Suppressor macrophage treated with lipopolysaccharide for 1 hour (primary cell): Measurements from ENCODE around the gene ARPP21.

Experiments
- DNase-seq, 3 donors: peaks; one replicate each; pipeline ENCODE4 v3.0.0-alpha.2; 2020 to 2022

The ARPP21 gene

GRCh38 chr3:35641920-35642527 lies 2.7 kb downstream of the ARPP21 start:
- no peak for DNase-seq

GRCh38 chr3:35643495-35643894 lies 4.2 kb downstream of the ARPP21 start:
- DNase-seq: no peak

GRCh38 chr3:35644451-35644850 lies 5.1 kb downstream of the ARPP21 start:
- DNase-seq: no peak

GRCh38 chr3:35645189-35645588 lies 5.9 kb downstream of the ARPP21 start:
- no peak for DNase-seq

GRCh38 chr3:35646081-35646480 lies 6.8 kb downstream of the ARPP21 start:
- no peak for DNase-seq

- no peak for DNase-seq
Measured at GRCh38 chr3:35647461-35647860, 8.1 kb downstream of the ARPP21 start.

GRCh38 chr3:35648347-35648746 lies 9.0 kb downstream of the ARPP21 start:
- no peak for DNase-seq

GRCh38 chr3:35649405-35649804 lies 10.1 kb downstream of the ARPP21 start:
- DNase-seq: no peak

GRCh38 chr3:35651426-35651825 lies 12.1 kb downstream of the ARPP21 start:
- DNase-seq: no peak

GRCh38 chr3:35651851-35652250 lies 12.5 kb downstream of the ARPP21 start:
- no peak for DNase-seq

GRCh38 chr3:35653347-35653746 lies 14.0 kb downstream of the ARPP21 start:
- no peak for DNase-seq

- DNase-seq: no peak
Measured at GRCh38 chr3:35654476-35654875, 15.2 kb downstream of the ARPP21 start.

GRCh38 chr3:35658686-35659085 lies 19.4 kb downstream of the ARPP21 start:
- DNase-seq: no peak

GRCh38 chr3:35659768-35660167 lies 20.4 kb downstream of the ARPP21 start:
- no peak for DNase-seq

- no peak for DNase-seq
Measured at GRCh38 chr3:35663471-35663870, 24.1 kb downstream of the ARPP21 start.

- DNase-seq: no peak
Measured at GRCh38 chr3:35664460-35664919, 25.2 kb downstream of the ARPP21 start.

GRCh38 chr3:35665390-35666055 lies 26.2 kb downstream of the ARPP21 start:
- DNase-seq: no peak

- DNase-seq: no peak
Measured at GRCh38 chr3:35666888-35667287, 27.6 kb downstream of the ARPP21 start.

- no peak for DNase-seq
Measured at GRCh38 chr3:35670408-35670965, 31.2 kb downstream of the ARPP21 start.

- DNase-seq: no peak
Measured at GRCh38 chr3:35671483-35671882, 32.2 kb downstream of the ARPP21 start.

- no peak for DNase-seq
Measured at GRCh38 chr3:35673017-35673416, 33.7 kb downstream of the ARPP21 start.

GRCh38 chr3:35674451-35675109 lies 35.3 kb downstream of the ARPP21 start:
- DNase-seq: no peak

GRCh38 chr3:35675206-35675605 lies 35.9 kb downstream of the ARPP21 start:
- DNase-seq: no peak

GRCh38 chr3:35675621-35676020 lies 36.3 kb downstream of the ARPP21 start:
- no peak for DNase-seq
